GM19397 (cell line): ENCODE measurements around the gene ZNF524.

ENCODE experiments used
- ATAC-seq: cut with Tn5 transposase; IDR thresholded peaks from one replicate; pipeline ENCODE4 v1.9.1; 2021; ENCODE audit warnings: mild to moderate bottlenecking, moderate library complexity; ENCODE audit not compliant: unreplicated experiment

Gene ZNF524

GRCh38 chr19:55601084-55601483 is 996 bp downstream of the ZNF524 start:
- ATAC-seq: no peak

GRCh38 chr19:55602104-55603001 is 2.3 kb downstream of the ZNF524 start:
- no peak for ATAC-seq

DNA sequence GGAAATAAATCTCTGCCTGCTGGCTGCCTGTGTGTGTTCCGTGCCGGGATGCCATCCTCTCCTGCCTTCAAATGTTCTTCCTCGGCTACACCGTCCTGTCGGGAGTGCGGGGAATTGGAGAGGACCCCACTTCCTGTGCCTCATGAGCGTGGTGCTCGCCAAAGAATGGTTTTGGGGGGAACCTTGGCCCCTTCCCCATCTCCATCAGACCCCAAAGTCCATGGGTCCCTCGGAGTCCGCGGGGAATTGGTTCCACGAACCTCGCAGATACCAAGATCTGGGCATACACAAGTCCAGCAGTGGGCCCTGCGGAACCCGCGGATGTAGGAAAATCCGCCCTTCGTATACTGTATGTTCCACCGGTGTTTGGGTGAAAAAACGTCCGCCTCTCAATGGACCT is 3.0 kb downstream of the ZNF524 start:
- ATAC-seq: no peak

DNA sequence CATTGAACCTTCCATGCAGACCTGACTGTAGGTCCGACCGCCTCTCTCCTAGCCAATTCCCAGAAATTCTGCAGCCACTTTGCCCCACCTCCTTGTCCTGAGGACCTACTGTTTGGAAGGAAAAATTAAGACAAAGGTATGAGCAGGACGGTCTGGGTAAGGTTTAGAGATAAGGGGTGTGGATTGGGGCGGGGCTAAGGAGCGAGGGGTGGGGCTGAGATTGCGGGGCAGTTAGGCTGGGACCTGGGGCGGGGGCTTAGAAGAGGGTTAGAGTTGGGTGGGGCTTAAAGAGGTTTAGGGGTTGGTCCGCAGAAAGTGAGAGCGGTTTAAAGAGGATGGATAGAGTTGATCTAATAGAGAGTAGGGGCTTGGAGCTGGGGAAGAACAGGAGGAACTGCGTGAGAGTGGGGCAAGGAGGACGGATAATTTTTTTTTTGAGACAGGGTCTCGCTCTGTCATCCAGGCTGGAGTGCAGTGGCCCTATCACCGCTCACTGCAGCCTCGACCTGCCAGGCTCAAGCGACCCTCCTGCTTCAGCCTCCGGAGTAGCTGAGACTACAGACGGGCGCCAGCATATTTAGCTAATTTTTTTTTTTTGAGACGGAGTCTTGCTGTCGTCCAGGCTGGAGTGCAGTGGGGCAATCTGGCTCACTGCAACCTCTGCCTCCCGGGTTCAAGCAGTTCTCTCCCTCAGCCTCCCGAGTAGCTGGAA is 3.6 kb downstream of the ZNF524 start:
- ATAC-seq: no peak

- peak; percentile 69 for ATAC-seq
These were observed 5.1 kb downstream of the ZNF524 start for GRCh38 chr19:55605207-55605636.

GRCh38 chr19:55605637-55606470 is 5.8 kb downstream of the ZNF524 start, which contains the start of gene ZNF865:
Gene ZNF865, plus strand, starts transcription at chr19:55605647. Its CDS starts 7,972 bp downstream, at chr19:55613619.
- peak; percentile 17 for ATAC-seq

DNA sequence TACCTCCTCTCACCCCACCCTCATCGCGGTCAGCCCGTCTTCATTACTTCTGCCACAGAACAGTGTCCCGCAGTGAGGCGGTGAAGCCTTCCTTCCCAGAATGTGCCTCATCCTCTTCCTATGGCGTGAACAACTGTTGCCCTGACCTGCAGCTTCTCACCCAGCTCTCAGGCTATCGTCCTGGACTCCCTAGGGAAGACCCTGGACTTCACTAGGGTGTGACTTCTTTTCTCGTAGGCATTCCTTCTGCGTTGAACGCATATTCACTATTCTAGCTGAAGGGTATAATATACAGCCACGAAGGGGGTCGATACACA is 6.3 kb downstream of the ZNF524 start:
- no peak for ATAC-seq

DNA sequence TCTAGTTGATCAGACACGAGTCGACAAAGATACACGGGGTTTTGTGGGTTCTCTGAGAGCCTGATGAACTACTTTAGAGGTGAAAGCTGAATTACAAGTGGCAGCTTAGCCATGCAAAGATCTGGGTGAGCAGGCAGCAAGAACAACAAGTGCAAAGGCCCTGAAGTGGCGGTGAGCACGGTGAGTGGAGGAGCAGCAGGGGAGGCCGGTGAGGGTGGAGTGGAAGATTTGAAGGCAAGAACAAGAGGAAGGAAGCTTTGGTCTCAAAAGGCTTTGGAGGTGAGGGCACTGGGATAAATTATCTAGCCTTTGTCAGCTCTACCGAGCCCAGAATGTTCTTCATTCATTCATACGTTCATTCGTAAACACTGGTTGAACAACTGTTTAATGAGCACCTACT is 6.7 kb downstream of the ZNF524 start:
- no peak for ATAC-seq

GRCh38 chr19:55609326-55609725 is 9.2 kb downstream of the ZNF524 start:
- ATAC-seq: no peak

DNA sequence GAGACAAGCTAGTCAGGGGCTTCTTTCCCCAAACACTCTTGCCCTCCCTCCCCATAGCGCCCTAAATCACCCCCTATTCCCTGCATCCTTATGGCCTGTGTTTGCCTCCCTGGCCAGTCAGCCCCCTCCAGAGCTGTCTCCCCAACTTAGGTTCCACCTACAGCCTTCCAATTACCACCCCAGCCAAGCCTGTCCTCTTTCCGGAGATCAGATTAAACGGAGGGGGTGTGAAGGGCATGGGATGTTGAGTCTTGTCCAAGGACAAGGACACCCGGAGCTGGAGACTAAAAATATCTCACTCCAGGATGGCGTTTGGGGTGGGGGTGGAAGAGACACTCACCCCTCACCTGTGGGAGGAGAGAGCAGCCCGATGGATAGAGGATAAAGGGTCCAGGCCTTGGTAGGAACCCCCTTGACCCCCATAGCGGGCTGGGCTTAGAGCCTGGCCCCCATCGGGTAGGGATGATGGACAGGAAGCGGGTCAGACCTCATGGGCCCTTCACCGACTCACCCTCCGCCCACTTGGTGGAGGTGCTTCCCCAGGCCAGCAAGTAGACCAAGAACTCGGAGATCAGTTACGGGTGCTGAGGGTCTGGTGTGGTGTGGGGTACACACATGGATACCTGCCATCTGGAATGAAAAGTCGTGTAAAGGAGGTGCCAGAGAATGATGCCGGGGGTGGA is 11.4 kb downstream of the ZNF524 start:
- ATAC-seq: no peak

- ATAC-seq: no peak
These were observed 12.0 kb downstream of the ZNF524 start for GRCh38 chr19:55611983-55612645.

DNA sequence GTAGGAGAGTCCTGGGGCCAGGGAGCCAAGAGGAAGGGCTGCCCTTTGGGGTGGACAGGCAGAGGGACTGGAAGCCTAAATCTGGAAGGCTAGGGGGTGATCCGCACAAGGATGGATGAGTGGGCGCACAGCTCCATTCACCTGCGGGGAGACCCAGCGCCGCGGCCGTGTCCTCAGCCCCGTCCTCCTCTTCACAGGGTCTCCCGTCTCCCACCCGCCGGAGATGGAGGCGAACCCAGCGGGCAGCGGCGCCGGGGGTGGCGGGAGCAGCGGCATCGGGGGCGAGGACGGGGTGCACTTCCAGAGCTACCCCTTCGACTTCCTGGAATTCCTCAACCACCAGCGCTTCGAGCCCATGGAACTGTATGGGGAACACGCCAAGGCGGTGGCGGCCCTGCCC is 13.3 kb downstream of the ZNF524 start:
- no peak for ATAC-seq

GRCh38 chr19:55613930-55614710 is 14.0 kb downstream of the ZNF524 start:
- ATAC-seq: no peak

- ATAC-seq: no peak
These were observed 14.8 kb downstream of the ZNF524 start for GRCh38 chr19:55614711-55615542.

DNA sequence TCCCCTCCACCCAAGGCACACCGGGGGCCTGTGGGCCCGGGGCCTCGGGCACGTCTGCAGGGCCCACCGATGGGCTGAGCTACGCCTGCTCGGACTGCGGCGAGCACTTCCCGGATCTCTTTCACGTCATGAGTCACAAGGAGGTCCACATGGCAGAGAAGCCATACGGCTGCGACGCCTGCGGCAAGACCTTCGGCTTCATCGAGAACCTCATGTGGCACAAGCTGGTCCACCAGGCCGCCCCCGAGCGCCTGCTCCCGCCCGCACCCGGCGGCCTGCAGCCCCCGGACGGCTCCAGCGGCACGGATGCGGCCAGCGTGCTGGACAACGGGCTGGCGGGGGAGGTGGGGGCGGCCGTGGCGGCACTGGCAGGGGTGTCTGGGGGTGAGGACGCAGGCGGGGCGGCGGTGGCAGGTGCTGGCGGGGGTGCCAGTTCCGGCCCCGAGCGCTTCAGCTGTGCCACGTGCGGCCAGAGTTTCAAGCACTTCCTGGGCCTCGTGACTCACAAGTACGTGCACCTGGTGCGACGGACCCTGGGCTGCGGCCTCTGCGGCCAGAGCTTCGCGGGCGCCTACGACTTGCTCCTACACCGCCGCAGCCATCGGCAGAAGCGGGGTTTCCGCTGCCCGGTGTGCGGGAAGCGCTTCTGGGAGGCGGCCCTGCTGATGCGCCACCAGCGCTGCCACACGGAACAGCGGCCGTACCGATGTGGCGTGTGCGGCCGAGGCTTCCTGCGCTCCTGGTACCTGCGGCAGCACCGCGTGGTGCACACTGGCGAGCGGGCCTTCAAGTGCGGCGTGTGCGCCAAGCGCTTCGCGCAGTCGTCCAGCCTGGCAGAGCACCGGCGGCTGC is 15.7 kb downstream of the ZNF524 start:
- no peak for ATAC-seq

- no peak for ATAC-seq
These were observed 16.3 kb downstream of the ZNF524 start for GRCh38 chr19:55616395-55616875.

DNA sequence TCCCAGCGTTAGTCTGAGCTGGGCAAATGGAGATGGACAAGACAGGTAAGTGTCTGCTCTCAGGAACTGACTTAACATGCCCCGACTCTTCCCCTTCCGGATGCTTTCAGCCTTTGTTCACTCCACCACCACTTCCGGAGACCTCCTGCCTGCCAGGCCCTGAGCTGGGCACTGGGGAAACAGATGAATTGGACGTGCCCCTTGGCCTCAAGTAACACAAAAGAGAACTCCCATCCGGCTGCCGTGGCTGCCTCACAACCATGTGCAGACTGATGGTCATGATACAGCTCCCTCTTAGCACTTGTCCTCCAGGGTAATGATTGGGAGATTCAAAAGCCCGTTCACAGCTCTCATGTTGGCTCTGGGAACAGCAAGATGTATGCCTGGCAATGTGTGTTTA is 17.3 kb downstream of the ZNF524 start:
- no peak for ATAC-seq
